Hematopoietic multipotent progenitor cell treated with erythropoietin and hydrocortisone succinate and interleukin-3 and kit ligand, for 8 days (in vitro differentiated cells): ENCODE measurements around the gene RPL37.

Experiments
- DNase-seq: peaks from one replicate; pipeline ENCODE4 v3.0.0-alpha.2; 2015

RPL37 gene

DNA sequence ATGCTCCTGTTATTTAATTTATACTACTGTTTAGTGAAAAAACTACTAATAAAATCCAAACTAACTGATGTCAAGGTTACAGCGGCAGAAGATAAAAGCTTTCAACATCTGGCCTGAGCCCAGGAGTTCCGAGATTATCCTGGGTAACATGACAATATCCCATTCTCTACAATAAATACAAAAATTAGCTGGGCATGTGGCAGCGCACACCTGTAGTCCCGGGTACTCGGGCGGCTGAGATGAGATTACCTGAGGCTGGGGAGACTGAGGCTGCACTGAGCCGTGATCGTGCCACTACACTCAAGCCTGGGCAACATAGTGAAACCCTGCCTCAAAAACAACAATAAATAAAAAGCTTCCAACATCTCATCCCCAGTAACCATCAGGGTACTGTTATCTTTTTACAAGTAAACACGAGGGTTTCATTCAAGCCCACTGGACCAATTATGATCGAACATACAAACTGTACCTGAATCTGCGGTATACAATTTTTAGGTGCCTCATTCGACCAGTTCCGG, 1.3 kb downstream of the RPL37 start:
- DNase-seq, result no peak

DNA sequence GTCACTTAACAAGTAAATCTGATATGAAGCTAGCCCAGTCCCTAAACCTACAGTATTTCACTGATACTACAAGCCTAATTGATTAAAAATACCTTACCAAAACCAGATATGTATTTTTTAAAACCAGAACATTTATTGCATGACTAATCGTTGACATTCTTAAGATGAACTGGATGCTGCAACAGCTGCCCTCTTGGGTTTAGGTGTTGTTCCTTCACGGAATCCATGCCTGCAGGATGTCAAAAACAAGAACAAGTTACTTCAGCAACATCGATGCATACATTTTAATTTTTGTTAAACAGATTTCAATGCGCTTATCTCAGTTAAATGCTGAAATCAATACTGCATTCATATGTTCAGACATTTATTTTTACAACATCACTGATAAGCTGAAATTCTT, 2.7 kb downstream of the RPL37 start:
- DNase-seq, result no peak

DNA sequence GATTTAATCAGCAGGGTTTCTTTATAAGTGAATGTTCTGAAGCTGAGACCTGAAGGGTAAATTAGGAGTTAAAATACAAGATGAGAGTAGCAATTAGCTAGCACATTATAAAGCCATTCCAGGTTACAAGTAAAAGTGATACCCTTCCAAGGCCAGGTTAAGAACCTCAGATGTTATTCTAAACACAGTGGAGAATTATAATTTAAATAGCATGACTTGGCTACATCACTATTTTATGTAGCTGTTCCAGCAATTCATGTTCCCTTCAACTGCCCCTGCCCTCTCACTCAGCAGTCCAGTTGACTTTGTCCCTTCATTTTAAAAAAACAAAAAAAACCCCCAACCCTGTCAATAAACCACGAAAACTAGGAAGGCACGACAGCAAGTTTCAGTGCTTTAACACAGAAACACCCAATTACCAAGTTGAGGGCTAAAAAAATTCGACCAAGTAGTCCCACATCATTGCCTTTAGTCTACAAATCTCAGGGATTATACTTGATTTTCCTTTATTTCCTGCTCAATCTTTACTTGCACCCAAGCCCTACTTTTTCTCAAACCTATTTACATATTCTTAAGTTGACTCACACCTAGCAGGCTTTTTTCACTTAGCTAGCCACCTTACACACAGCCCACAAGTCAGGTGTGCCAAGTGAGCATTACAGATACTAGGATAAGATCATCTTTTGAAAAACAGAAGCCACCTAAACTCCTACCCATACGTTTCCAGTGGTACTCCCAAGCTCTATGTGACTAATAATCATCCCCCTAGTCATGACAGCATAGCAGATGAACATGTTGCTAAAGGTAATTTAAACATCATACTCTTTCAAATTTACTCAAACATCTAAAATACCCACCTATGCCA, 3.4 kb downstream of the RPL37 start:
- DNase-seq, result no peak

GRCh38 chr5:40829748-40830533, 5.1 kb downstream of the RPL37 start:
- no peak for DNase-seq

GRCh38 chr5:40828690-40829661, 6.0 kb downstream of the RPL37 start:
- DNase-seq, result no peak

DNA sequence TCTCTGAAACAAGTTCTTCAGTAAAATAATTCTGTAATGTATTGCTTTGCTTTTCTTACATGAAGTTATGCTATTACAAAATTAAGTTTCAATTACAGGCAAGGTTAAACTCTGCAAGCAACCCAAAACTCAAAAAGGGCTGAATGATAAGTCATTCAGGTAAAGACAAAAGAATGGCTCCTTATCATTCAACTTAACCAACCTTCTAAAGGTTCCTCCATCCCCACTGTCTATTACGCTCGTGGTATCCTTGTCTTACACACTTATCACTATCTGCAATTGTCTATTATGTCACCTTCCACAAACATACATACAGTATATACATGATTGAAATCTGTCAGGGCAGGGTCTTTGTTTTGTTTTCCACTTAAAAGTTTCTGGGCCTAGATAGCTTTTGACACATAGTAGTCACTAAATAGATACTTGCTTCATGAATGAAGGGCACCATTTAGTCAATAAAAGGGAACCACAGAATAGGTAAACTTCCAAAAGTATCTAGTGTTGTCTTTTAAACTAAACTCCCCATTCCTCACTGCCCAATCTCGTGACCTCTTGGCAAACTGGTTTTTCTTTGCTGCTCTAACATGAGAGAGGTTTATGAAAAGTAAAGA, 6.9 kb downstream of the RPL37 start:
- no peak for DNase-seq

DNA sequence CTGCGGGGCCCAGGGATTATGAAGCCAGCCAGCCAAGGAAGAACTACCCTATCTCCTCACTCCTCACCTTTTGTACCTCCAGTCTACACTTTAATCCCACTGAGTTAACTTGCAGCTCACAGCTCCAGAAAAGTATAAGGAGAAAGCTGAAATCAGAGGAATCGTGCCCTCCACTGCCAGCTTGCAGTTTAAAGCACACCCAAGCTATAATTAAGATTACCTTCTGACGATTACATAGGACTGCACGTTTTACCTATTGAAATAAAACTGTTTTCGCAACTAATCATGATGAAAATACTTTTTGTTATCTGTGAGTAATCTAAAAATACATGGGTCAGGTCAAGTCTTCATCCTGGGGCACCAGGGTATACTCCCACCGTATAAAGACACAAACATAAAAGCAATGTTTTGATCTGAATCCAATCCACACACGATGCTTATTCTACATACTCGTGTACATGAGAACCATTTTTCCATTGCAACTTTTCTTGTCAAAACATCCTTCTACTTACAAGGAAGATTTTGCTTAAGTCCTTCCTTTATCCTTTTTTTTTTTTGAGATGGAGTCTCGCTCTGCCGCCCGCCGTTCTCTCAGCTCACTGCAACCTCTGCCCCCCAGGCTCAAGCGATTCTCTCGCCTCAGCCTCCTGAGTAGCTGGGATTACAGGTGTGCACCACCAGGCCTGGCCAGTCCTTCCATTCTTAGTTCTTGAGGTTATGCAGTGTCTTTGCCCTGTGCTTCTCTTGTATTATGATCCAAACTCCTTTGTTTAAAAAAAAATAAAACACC, 7.6 kb downstream of the RPL37 start:
- no peak for DNase-seq

GRCh38 chr5:40826489-40827187, 8.4 kb downstream of the RPL37 start:
- DNase-seq, result no peak

DNA sequence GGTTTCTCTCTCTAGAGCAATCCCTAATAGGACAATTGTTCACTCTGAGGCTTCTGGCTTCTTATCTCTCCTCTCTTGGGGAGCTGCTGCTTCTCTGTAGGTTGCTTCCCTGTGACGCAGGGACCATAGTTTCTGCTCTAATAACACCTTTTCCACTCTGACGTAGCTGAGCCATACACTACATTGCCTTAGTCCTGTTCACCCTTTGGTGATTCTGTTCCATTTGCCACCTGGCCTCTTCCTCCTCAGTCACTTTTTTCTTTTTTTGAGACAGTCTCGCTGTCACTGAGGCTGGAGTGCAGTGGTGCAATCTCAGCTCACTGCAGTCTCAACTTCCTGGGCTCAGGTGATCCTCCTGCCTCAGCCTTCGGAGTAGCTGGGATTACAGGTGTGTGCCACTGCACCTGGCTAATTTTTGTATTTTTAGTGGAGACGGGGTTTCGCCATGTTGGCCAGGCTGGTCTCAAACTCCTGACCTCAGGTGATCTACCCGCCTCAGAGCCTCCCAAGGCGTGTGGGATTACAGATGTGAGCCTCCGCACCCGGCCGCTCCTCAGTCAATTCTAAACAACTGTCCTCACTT, 9.5 kb downstream of the RPL37 start:
- peak; percentile 42 for DNase-seq

DNA sequence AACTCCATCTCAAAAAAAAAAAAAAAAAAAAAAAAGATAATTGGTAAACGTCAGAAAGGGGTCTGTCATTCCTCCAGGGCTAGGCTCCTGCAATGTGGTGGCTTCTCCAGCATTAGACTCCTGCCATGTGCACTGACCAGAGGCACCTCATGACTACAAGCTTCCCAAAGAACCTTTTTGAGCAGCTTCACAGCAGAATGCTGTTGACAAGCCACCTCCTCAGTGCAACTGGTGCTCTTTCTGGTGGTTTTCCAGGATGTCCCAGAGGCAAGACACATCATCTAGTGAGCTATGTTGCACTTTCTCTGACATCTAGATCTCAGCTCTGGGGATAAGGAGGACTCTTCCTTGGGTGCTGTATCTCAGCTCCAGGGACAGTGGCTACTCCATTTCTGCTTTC, 11.6 kb downstream of the RPL37 start:
- no peak for DNase-seq

DNA sequence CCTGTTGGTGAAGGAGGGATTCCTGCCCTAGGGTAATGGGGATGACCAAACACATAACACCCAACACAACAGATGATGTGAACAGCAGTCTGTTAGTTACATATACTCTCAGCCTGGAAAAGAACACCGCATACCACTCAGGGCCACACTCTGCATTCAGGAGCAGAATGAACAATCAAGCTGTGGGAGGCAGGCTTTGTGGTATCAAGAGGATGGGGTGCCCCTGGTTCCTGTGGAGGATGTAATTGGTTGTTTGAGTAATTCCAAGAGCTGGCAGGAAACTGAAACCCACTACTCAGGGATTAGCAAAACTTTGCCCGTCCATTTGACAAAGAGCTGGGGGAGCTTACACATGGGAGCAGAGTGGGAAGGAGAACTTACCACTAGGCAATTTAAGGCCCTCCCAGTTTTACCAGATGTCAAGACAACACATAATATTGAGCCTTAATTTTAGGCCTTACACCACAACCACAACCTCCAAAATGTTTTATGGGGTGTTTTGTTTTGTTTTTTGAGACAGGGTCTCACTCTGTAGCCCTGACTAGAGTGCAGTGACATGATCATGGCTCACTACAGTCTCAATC, 21.2 kb downstream of the RPL37 start:
- DNase-seq, result no peak

DNA sequence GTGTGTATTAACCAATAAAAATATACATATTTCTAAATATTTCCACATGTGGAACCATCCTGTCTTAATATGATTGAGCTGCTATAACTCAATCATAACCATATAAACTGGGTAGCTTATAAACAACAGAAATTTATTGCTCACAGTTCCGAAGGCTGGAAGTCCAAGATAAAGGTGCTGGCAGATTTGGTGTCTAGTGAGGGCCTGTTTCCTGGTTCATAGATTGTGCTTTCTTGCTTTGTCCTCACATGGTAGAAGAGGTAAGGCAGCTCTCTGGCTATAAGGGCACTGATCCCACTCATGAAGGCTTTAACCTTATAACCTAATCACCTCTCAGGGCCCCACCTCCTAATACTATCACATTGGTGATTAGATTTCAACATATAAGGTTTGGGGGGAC, 22.9 kb downstream of the RPL37 start:
- no peak for DNase-seq

- DNase-seq, result peak; percentile 98
These were observed 33.1 kb downstream of the RPL37 start for GRCh38 chr5:40801771-40802562.

GRCh38 chr5:40799258-40799657, 35.8 kb downstream of the RPL37 start:
- peak; percentile 44 for DNase-seq

DNA sequence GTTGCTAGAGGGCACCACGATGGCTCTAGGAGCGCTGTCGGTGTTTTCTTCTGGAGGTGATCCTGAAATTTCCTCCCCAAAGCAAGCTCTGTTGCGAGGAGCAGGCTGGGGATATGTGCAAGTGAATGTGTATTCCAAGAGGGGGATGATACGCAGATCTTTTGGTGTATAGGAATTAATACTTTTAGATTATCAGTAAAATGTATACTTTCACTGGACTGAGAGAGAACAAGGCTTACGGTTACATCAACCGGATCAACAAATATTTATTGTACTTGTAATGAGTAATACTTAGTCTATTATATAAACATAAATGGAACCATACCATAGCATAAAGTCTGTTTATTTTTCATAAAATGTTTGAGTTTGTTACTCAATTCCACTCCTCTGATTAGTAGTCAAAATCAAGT, 36.2 kb downstream of the RPL37 start:
- DNase-seq, result no peak

GRCh38 chr5:40798012-40798800, 36.8 kb downstream of the RPL37 start, which contains the start of gene PRKAA1:
Gene PRKAA1, minus strand, starts transcription at chr5:40798374. Its CDS starts 185 bp downstream, at chr5:40798189.
- DNase-seq, result peak; percentile 89

GRCh38 chr5:40797273-40798011, 37.6 kb downstream of the RPL37 start:
- peak; percentile 85 for DNase-seq
